NT2/D1 (cell line): ENCODE data around the gene DMRT1.

Experiments used
- YY1 ChIP-seq: IDR thresholded peaks from 2 replicates; pipeline ENCODE4 v1.6.1; 2011; ENCODE audit not compliant: insufficient read length, insufficient read depth
- ZNF274 ChIP-seq: IDR thresholded peaks from 2 replicates; pipeline ENCODE4 v1.6.1; 2011; ENCODE audit warnings: mild to moderate bottlenecking, low read depth, low read length

DNA sequence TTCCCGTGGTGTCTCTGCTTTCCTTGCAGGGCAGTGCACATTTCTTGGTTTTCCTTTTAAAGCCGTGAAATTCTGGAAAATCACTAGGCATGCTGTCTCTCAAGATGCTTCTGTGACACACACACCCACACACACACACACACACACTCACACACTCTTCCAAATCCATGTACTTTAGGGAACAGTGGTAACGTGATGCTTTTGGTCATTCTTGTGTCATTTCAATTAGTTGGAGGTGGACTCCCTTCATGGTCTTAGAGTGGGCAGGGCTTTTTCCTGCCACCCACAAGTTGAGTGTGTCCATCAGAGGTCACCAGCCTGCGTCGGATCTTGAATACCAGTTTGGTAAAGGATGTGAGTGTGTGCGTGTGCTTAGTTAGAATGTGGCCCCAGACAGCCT is 64.4 kb downstream of the DMRT1 start:
- TF ChIP-seq YY1 = no peak
- TF ChIP-seq ZNF274 = no peak
